ENCODE data around the gene AMD1.

AMD1 gene

DNA sequence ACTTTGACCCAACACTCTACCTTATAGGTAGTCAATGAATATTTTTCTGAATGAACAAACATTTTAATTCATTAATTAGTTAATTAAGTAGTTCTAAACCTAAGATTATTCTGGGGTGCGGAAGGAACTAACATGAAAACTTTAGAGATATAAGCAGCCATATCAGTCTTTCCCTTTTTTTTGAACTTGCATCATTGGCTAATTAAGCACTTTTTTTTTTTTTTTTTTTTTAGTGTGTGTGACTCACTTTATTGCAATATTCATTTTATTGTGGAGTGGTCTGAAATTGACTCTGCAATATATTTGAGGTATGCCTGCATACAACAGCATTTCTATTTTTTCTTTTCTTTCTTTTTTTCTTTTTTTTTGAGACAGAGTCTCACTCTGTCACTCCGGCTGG, 21.8 kb upstream of the AMD1 start:
- TF ChIP-seq, protein P1, sequence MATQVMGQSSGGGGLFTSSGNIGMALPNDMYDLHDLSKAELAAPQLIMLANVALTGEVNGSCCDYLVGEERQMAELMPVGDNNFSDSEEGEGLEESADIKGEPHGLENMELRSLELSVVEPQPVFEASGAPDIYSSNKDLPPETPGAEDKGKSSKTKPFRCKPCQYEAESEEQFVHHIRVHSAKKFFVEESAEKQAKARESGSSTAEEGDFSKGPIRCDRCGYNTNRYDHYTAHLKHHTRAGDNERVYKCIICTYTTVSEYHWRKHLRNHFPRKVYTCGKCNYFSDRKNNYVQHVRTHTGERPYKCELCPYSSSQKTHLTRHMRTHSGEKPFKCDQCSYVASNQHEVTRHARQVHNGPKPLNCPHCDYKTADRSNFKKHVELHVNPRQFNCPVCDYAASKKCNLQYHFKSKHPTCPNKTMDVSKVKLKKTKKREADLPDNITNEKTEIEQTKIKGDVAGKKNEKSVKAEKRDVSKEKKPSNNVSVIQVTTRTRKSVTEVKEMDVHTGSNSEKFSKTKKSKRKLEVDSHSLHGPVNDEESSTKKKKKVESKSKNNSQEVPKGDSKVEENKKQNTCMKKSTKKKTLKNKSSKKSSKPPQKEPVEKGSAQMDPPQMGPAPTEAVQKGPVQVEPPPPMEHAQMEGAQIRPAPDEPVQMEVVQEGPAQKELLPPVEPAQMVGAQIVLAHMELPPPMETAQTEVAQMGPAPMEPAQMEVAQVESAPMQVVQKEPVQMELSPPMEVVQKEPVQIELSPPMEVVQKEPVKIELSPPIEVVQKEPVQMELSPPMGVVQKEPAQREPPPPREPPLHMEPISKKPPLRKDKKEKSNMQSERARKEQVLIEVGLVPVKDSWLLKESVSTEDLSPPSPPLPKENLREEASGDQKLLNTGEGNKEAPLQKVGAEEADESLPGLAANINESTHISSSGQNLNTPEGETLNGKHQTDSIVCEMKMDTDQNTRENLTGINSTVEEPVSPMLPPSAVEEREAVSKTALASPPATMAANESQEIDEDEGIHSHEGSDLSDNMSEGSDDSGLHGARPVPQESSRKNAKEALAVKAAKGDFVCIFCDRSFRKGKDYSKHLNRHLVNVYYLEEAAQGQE (IDR thresholded peaks at IDR 0.05; ENCODE audit: insufficient replicate concordance, low read depth): no peak
- TF ChIP-seq POLR2AphosphoS5 (IDR thresholded peaks at IDR 0.05; ENCODE audit: low read depth) (no peak), GABPA (IDR thresholded peaks at IDR 0.05; ENCODE audit: low read depth) (no peak), SPI1 (IDR thresholded peaks at IDR 0.05; ENCODE audit: borderline replicate concordance, low read depth) (no peak)
- TF ChIP-seq, protein P2, sequence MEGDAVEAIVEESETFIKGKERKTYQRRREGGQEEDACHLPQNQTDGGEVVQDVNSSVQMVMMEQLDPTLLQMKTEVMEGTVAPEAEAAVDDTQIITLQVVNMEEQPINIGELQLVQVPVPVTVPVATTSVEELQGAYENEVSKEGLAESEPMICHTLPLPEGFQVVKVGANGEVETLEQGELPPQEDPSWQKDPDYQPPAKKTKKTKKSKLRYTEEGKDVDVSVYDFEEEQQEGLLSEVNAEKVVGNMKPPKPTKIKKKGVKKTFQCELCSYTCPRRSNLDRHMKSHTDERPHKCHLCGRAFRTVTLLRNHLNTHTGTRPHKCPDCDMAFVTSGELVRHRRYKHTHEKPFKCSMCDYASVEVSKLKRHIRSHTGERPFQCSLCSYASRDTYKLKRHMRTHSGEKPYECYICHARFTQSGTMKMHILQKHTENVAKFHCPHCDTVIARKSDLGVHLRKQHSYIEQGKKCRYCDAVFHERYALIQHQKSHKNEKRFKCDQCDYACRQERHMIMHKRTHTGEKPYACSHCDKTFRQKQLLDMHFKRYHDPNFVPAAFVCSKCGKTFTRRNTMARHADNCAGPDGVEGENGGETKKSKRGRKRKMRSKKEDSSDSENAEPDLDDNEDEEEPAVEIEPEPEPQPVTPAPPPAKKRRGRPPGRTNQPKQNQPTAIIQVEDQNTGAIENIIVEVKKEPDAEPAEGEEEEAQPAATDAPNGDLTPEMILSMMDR (IDR thresholded peaks at IDR 0.05; ENCODE audit: insufficient read depth, low read length): no peak
- Histone ChIP-seq H3K27me3 (ENCODE audit: insufficient read depth, poor library complexity, severe bottlenecking) (no peaks in the 10 kb centered on the region), H3K4me3 (replicated peaks; ENCODE audit: insufficient read depth, low read length) (no peak overlapping the region), H3K27ac (replicated peaks) (no peak overlapping the region)
- peak in 1 of 2 experiments; percentile 10 for DNase-seq (ENCODE audit: low read depth in 1 of 2, low spot score in 1 of 2)

DNA sequence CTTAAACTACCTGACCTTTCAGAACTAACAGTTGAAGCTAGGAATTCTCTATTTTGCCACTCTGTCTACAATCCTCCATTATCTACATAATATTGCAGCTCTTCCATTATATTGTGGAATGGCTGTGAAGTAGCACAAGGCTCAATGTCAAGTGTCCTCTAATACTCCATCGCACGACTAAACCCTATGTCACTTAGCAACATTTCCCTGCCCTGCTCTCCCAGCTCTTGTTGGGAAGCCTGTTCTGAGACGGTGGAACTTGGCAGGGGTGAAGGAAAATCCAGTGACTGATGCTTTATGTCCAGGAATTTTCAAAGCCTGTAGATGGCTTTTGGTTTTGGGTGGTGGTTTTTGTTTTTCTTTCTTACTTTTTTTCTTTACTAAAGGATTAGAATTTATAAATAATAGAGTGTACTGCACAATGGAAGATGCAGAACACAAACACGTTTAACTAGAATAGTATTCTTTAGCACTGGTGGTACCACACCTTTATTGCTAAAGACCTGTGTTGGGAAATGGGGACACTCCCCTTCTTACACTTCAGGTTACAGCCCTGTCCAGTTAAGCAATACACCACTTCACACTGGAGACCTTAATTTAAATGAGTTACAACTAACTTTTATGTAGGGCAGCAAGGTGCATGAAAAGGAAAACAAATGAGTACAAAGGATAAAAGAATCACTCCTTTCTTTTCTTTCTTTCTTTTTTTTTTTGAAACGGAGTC, 20.7 kb upstream of the AMD1 start:
- Histone ChIP-seq H3K4me3 (replicated peaks; ENCODE audit: insufficient read depth, low read length) (no peak overlapping the region), H3K27me3 (ENCODE audit: insufficient read depth, poor library complexity, severe bottlenecking) (no peaks in the 10 kb centered on the region), H3K27ac (replicated peaks) (0 out of 2 replicates have a peak overlapping the region, but pooled peaks have one; percentile 13)
- TF ChIP-seq, protein P1 (IDR thresholded peaks at IDR 0.05; ENCODE audit: insufficient replicate concordance, low read depth): no peak
- TF ChIP-seq SPI1 (IDR thresholded peaks at IDR 0.05; ENCODE audit: borderline replicate concordance, low read depth) (no peak), GABPA (IDR thresholded peaks at IDR 0.05; ENCODE audit: low read depth) (no peak), POLR2AphosphoS5 (IDR thresholded peaks at IDR 0.05; ENCODE audit: low read depth) (no peak)
- TF ChIP-seq, protein P2 (IDR thresholded peaks at IDR 0.05; ENCODE audit: insufficient read depth, low read length): no peak
- peak; percentile 26 to 60 for DNase-seq (ENCODE audit: low read depth in 1 of 2, low spot score in 1 of 2)

DNA sequence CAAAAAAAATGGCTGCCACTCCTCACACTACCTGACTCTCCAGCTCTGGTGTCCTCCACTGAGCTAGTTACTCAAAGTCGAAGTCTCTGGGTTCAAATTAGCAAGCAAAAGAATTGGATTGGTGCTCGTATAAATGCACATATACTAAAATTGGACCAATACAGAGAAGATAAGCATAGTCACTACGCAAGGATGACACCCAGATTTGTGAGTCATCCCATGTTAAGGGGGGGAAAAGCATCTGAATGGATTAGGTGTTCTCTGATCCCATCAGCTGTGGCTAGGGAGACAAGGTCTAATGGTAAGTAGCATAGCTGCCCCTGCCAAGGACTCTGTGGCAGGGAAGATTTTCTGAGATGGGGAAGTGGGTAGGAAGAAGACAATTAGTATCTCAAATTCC, 18.3 kb upstream of the AMD1 start:
- H3K4me3 ChIP-seq (replicated peaks; ENCODE audit: insufficient read depth, low read length): no peak overlapping the region
- no peak overlapping the region for H3K27ac ChIP-seq (replicated peaks)
- DNase-seq (ENCODE audit: low read depth in 1 of 2, low spot score in 1 of 2): no peak
- no peaks in the 10 kb centered on the region for H3K27me3 ChIP-seq (ENCODE audit: insufficient read depth, poor library complexity, severe bottlenecking)
- TF ChIP-seq, protein P2 (IDR thresholded peaks at IDR 0.05; ENCODE audit: insufficient read depth, low read length): no peak
- TF ChIP-seq SPI1 (IDR thresholded peaks at IDR 0.05; ENCODE audit: borderline replicate concordance, low read depth): peak; percentile 36; the same call in 1 of the 2 replicates
- TF ChIP-seq GABPA (IDR thresholded peaks at IDR 0.05; ENCODE audit: low read depth): no peak
- TF ChIP-seq, protein P1 (IDR thresholded peaks at IDR 0.05; ENCODE audit: insufficient replicate concordance, low read depth): no peak
- TF ChIP-seq POLR2AphosphoS5 (IDR thresholded peaks at IDR 0.05; ENCODE audit: low read depth): no peak
